Small intestine (tissue), 7 donors: Measurements from ENCODE around the gene KRTAP12-2. TPM values are rescaled to one million over a fixed set of nuclear protein-coding genes. Genes with fewer than 3 reads are reported as not detected.

Experiments
- DNase-seq, 2 donors: peaks; one replicate each; pipeline versions ENCODE4 v3.0.0 to v3.0.0-alpha.2; 2013
- FAIRE-seq: peaks from 2 replicates; lab custom pipeline; 2012; peaks lifted over from hg19 to GRCh38; lab: Jason Lieb, UNC
- H3K27ac ChIP-seq, 3 donors: one replicate each; pipeline ENCODE4 v1.5.1; 2013; ENCODE audit warnings: low read length in 2 of 3, mild to moderate bottlenecking in 2 of 3, control low read depth in 1 of 3, inconsistent platforms in 1 of 3, low read depth in 1 of 3, moderate library complexity in 1 of 3
- H3K27me3 ChIP-seq, 3 donors: one replicate each; pipeline ENCODE4 v1.6.1; 2013; ENCODE audit warnings: low read length in 3 of 3, inconsistent platforms in 1 of 3; ENCODE audit not compliant: control insufficient read depth in 3 of 3, insufficient read depth in 3 of 3
- H3K36me3 ChIP-seq, 3 donors: one replicate each; pipeline ENCODE4 v1.6.1; 2013; ENCODE audit warnings: low read length in 3 of 3, inconsistent platforms in 1 of 3, low read depth in 1 of 3, mild to moderate bottlenecking in 1 of 3, moderate library complexity in 1 of 3; ENCODE audit not compliant: control insufficient read depth in 3 of 3, insufficient read depth in 2 of 3
- H3K4me1 ChIP-seq, 3 donors: one replicate each; pipeline ENCODE4 v1.6.1; 2013; ENCODE audit warnings: low read length in 2 of 3, inconsistent platforms in 1 of 3, low read depth in 1 of 3, mild to moderate bottlenecking in 1 of 3, moderate library complexity in 1 of 3; ENCODE audit not compliant: control insufficient read depth in 3 of 3, insufficient read depth in 2 of 3
- H3K4me3 ChIP-seq, 3 donors: one replicate each; pipeline ENCODE4 v1.5.1; 2013; ENCODE audit warnings: low read length in 3 of 3, control low read depth in 1 of 3, inconsistent platforms in 1 of 3, low read depth in 1 of 3, mild to moderate bottlenecking in 1 of 3, moderate library complexity in 1 of 3
- H3K9me3 ChIP-seq, 2 donors: one replicate each; pipeline ENCODE4 v1.6.1; 2013; ENCODE audit warnings: low read depth in 1 of 2, low read length in 1 of 2; ENCODE audit not compliant: control insufficient read depth in 2 of 2, insufficient read depth in 1 of 2
- WGBS, 3 donors: extraction: QIAGEN DNeasy Blood & Tissue Kit; methylation state at CpG; one replicate each; pipeline ENCODE4 v1.1.7; 2013; 5-methylcytosine and 5-hydroxymethylcytosine counted together
- polyA plus RNA-seq, 4 donors: library from polyadenylated mRNA; stranded (reverse) in 3 of 4; unstranded in 1 of 4; fragments of 200-250 nt in 3 of 4; fragments of 120-200 nt in 1 of 4; gene quantifications; one replicate each; pipeline versions ENCODE4 v1.2.1 to v1.2.3, GENCODE V29; 2013
- donor health status: healthy with polysubstance abuse.
- donor health status: control.
- donor health status: control.
- donor health status: Bipolar disorder and iron deficiency.
- donor health status: healthy.

KRTAP12-2 gene
- polyA plus RNA-seq, 4 donors = not detected

DNA sequence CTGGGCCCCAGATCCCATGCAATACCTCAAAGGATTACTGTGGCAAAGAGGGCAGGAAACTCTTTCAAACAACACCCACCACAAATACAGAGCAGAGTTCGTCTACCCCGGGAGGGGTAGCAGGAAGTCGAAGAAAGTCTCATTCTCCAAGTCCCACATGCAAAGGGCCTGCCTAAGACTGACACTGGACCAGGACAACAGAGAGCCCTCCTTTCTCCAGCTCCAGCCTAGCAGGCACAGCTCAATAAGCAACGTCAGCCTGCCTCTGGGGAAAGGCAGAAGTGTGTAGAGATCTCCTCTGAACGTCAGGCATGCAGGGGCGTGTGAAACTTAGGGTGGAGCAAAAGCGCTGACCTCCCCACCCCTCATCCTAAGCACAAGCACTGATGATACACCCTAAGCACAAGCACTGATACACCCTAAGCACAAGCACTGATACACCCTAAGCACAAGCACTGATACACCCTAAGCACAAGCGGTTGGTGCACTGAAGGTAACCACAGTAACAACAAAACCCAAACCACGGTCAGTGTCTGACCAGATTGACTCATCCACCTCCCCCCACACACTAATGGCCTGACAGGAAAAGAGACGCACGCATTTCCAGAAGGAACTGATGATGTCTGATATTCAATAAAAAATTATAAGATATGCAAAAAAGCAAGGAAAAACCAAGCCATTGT is 7.7 kb downstream of the KRTAP12-2 start:
- peaks cover 0 to 3% (median 0%) of the 10 kb centered on the region in 3 donors for H3K4me1 ChIP-seq
- H3K27me3 ChIP-seq = no peaks in the 10 kb centered on the region
- DNase-seq = peak in 1 of 2 donors; percentile 26
- no peak for FAIRE-seq
- H3K27ac ChIP-seq = peak overlapping the region in 1 of 3 donors; percentile 83
- peaks cover 1 to 8% of the 10 kb centered on the region in 2 donors for H3K9me3 ChIP-seq
- no peaks in the 10 kb centered on the region for H3K36me3 ChIP-seq
- H3K4me3 ChIP-seq = no peak overlapping the region
- 24 to 54% (median 34%) methylated on average over 11 of the region's 11 CpGs for WGBS, 3 donors

- Histone ChIP-seq H3K4me3 (no peak overlapping the region), H3K36me3 (no peaks in the 10 kb centered on the region), H3K4me1 (peaks cover 0 to 3% (median 0%) of the 10 kb centered on the region in 3 donors), H3K27ac (peak overlapping the region in 1 of 3 donors; percentile 83), H3K27me3 (no peaks in the 10 kb centered on the region), H3K9me3 (peaks cover 1 to 8% of the 10 kb centered on the region in 2 donors)
- DNase-seq (no peak), FAIRE-seq (no peak)
- 77 to 79% (median 79%) methylated on average over 5 of the region's 5 CpGs for WGBS, 3 donors
Observed at GRCh38 chr21:44658541-44658910, 8.2 kb downstream of the KRTAP12-2 start.

DNA sequence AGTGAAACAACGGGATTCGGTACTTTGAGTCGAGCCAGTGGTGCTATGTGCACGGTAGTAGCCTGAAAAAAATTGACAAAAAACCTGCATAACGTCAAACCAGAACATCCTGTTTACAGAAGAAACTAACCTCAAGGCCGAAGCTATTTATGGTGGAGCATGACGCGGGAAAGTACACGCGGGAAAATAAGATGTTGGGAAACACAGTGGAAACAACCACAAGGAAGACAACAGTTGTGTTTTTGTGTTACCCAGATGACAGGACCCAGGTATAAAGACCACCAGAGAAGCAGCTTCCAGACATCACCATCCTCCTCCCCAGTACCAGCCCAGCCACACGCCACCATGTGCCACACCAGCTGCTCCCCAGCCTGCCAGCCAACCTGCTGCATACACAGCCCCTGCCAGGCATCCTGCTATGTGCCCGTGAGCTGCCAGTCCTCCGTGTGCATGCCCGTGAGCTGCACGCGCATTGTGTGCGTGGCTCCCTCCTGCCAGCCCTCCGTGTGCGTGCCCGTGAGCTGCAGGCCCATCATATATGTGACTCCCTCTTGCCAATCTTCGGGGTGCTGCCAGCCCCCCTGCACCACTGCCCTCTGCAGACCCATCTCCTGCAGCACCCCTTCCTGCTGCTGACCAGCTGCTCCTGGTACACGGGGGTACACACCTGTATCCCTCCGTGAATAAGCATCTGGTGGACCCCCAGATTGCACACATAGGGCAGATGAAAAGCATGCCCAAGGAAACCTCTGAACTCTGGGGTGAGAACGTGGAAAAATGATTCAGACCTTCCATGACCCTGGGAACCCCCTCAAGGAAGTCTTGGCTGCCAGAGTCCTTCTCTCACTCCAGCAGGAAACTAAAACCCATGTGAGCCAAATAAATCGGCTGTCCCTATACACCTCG is 8.8 kb downstream of the KRTAP12-2 start, which contains the start of gene KRTAP12-3:
Gene KRTAP12-3, plus strand, starts transcription at position 298 of the 906 bp plus-strand sequence. Its CDS starts 48 bp downstream, at position 346.
- no peak within 1 kb of the TSS for H3K4me3 ChIP-seq
- no peaks in the 10 kb centered on the region for H3K27me3 ChIP-seq
- DNase-seq (peak in 1 of 2 donors; percentile 52), FAIRE-seq (no peak)
- WGBS, 3 donors = 70 to 75% (median 71%) methylated on average over 26 of the region's 26 CpGs
- peaks cover 1 to 11% of the 10 kb centered on the region in 2 donors for H3K9me3 ChIP-seq
- no peaks in the 10 kb centered on the region for H3K36me3 ChIP-seq
- H3K27ac ChIP-seq = peak within 1 kb of the TSS in 2 of 3 donors; percentile 68 to 83
- peaks cover 0 to 3% (median 0%) of the 10 kb centered on the region in 3 donors for H3K4me1 ChIP-seq

GRCh38 chr21:44656868-44657267 is 9.9 kb downstream of the KRTAP12-2 start:
- peak overlapping the region in 2 of 3 donors; percentile 50 to 83 for H3K27ac ChIP-seq
- WGBS, 3 donors = 23 to 66% (median 29%) methylated on average over 1 of the region's 1 CpG

DNA sequence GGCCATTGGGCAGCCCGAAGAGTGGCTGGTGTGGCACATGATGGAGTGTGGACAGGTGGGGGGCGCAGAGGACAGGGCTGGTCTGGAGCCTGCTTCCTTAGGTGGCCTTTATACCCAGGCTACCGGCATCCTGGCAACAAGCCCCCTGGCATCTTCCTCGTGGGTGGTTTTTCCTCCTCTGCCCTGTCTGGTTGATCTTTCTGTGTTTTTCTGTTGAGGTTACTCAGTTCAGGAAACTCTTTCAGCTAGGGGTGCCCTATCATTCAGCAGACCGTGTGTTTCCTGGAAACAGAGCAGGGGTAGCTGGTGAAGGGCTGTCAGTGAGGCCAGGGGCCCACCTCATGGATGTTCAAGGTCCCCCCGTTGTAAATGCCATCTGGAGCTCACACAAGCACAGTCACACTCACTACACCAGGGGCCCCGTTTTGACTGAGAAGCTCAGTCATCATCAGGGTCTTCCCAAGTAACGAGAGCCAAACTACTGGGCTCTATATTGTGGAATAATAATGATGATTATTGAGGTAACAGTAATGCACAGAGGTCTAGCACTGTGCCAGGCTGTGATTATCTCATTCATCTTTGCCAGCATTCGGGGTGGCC is 12.1 kb downstream of the KRTAP12-2 start, which contains the start of gene KRTAP12-4:
Gene KRTAP12-4, minus strand, starts transcription at position 84 of the 600 bp plus-strand sequence. Its CDS starts 45 bp downstream, at position 39.
- H3K27ac ChIP-seq = no peak within 1 kb of the TSS
- WGBS, 3 donors = 69 to 71% (median 70%) methylated on average over 9 of the region's 9 CpGs
- no peak for FAIRE-seq

More at GRCh38 chr21:44656868-44657267, 9.9 kb downstream of the KRTAP12-2 start:
- Histone ChIP-seq H3K4me3 (no peak overlapping the region), H3K27me3 (no peaks in the 10 kb centered on the region), H3K9me3 (peaks cover 1 to 11% of the 10 kb centered on the region in 2 donors), H3K4me1 (peaks cover 0 to 3% (median 0%) of the 10 kb centered on the region in 3 donors), H3K36me3 (no peaks in the 10 kb centered on the region)
- FAIRE-seq (no peak), DNase-seq (no peak)

GRCh38 chr21:44653656-44654575 is 12.8 kb downstream of the KRTAP12-2 start:
- peaks cover 1 to 11% of the 10 kb centered on the region in 2 donors for H3K9me3 ChIP-seq
- H3K4me1 ChIP-seq = peaks cover 0 to 3% (median 0%) of the 10 kb centered on the region in 3 donors
- H3K27ac ChIP-seq = no peak overlapping the region
- no peak overlapping the region for H3K4me3 ChIP-seq
- no peaks in the 10 kb centered on the region for H3K27me3 ChIP-seq
- FAIRE-seq (no peak), DNase-seq (no peak)
- no peaks in the 10 kb centered on the region for H3K36me3 ChIP-seq
- WGBS, 3 donors = 68 to 74% (median 69%) methylated on average over 17 of the region's 17 CpGs

More for the DNA sequence above, 12.1 kb downstream of the KRTAP12-2 start, which contains the start of gene KRTAP12-4:
- no peaks in the 10 kb centered on the region for H3K36me3 ChIP-seq
- H3K27me3 ChIP-seq = no peaks in the 10 kb centered on the region
- no peak within 1 kb of the TSS for H3K4me3 ChIP-seq
- peaks cover 0 to 3% (median 0%) of the 10 kb centered on the region in 3 donors for H3K4me1 ChIP-seq
- DNase-seq = no peak
- H3K9me3 ChIP-seq = peaks cover 1 to 11% of the 10 kb centered on the region in 2 donors

- H3K36me3 ChIP-seq = no peaks in the 10 kb centered on the region
- peaks cover 1 to 11% of the 10 kb centered on the region in 2 donors for H3K9me3 ChIP-seq
- no peak overlapping the region for H3K4me3 ChIP-seq
- H3K27me3 ChIP-seq = peaks cover 0 to 2% (median 0%) of the 10 kb centered on the region in 3 donors
- DNase-seq = no peak
- FAIRE-seq = no peak
- no peak overlapping the region for H3K27ac ChIP-seq
- 45 to 70% (median 59%) methylated on average over 14 of the region's 14 CpGs for WGBS, 3 donors
- H3K4me1 ChIP-seq = peaks cover 0 to 2% (median 0%) of the 10 kb centered on the region in 3 donors
Observed at GRCh38 chr21:44653123-44653522, 13.6 kb downstream of the KRTAP12-2 start.
